AG10803 (cell line): ENCODE measurements around the gene TYW1.
A peak's percentile ranks its signal among the peaks of the same experiment; 100 is the strongest.
"Not testable (repeated sequence)": the region's sequence is repeated elsewhere in the genome, so short reads cannot be mapped to it uniquely, and the experiment has no call there.

Experiments used
- DNase-seq: peaks from one replicate; pipeline ENCODE4 v3.0.0; 2010; ENCODE audit warnings: low read depth
- H3K4me3 ChIP-seq: 2 replicates; pipeline ENCODE4 v1.5.1; 2011; ENCODE audit warnings: mild to moderate bottlenecking, low read length, control low read depth
- TF ChIP-seq, protein P1 (sequence below): conservative IDR thresholded peaks from 2 replicates; pipeline ENCODE4 v1.5.1; 2011; ENCODE audit warnings: mild to moderate bottlenecking, low read length, control low read depth, inconsistent platforms

Gene TYW1

DNA sequence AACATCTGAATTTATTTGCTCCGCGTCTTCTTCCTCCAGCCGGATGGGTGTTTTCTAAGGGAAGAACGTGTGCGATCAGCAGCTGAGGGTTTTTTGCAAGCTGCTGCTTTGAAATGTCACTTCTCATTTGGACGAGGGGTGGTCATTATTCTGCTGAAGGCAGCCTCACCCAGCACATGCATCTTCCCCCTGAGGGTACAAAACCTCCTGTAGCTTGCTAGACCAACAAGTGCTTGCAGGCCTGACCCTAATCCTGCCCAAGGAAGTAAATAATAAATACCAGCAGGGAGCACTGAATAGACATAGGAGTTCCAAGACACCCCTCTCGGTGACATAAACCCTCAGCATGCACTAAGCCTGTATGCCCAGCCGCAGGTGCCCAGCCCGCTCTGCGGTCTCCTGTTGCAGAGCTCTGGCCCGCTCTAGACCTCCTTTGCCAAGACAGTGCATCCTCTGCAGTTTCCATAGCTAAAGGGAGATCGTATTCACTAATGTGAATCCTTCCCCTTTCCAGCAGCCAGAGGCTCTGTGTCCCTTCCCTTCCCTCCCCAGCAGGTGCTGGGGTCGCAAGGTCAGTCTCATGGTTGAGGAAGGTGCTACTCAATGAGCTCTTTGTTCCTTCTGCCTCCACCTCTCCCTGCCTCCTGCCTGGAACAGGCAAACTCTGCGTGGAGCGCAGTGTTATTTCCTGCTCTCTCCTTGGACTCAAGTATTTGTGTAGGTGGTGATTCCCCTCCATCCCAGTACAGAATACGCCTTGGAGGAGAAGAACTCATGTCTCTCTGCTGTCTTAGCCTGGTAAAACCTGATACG is 37.9 kb upstream of the TYW1 start:
- no peak for DNase-seq

DNA sequence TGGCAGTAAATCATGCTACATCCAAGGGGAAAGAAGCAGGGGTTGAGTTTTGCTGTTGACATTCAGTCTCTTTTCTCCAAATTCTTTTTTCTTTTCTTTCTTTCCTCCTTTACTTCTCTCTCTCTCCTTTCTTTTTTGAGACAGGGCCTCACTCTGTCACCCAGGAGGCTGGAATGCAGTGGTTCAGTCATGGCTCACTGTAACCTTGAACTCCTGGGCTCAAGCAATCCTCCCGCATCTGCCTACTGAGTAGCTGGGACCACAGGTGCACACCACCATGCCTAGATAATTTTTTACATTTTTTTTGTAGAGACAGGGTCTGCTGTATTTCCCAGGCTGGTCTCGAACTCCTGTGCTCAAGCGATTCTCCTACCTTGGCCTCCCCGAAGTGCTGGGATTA is 36.4 kb upstream of the TYW1 start:
- no peak for DNase-seq
- H3K4me3 ChIP-seq = no peak overlapping the region
- TF ChIP-seq, protein P1, sequence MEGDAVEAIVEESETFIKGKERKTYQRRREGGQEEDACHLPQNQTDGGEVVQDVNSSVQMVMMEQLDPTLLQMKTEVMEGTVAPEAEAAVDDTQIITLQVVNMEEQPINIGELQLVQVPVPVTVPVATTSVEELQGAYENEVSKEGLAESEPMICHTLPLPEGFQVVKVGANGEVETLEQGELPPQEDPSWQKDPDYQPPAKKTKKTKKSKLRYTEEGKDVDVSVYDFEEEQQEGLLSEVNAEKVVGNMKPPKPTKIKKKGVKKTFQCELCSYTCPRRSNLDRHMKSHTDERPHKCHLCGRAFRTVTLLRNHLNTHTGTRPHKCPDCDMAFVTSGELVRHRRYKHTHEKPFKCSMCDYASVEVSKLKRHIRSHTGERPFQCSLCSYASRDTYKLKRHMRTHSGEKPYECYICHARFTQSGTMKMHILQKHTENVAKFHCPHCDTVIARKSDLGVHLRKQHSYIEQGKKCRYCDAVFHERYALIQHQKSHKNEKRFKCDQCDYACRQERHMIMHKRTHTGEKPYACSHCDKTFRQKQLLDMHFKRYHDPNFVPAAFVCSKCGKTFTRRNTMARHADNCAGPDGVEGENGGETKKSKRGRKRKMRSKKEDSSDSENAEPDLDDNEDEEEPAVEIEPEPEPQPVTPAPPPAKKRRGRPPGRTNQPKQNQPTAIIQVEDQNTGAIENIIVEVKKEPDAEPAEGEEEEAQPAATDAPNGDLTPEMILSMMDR = no peak

More for the DNA sequence above, 37.9 kb upstream of the TYW1 start:
- H3K4me3 ChIP-seq = no peak overlapping the region
- TF ChIP-seq, protein P1 = no peak

DNA sequence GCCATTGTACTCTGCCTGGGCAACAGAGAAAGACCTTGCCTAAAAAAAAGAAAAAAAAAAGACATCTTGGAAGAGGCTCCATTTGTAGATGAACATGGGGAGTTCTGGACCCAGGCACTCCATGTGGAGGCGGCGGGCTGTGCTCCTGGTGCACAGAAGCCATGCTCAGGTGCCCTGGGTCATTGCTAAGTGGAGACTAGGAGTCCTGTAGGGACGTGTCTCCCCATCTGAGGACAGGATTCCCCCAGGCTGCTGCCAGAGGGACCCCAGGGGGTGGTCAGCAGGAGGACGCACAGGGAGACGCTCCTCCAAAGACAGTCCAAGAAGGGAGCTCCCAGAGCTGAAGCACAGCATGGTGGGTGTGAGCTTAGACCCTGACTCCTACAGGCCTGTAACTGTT is 35.5 kb upstream of the TYW1 start:
- TF ChIP-seq, protein P1 = no peak
- DNase-seq = no peak
- no peak overlapping the region for H3K4me3 ChIP-seq

DNA sequence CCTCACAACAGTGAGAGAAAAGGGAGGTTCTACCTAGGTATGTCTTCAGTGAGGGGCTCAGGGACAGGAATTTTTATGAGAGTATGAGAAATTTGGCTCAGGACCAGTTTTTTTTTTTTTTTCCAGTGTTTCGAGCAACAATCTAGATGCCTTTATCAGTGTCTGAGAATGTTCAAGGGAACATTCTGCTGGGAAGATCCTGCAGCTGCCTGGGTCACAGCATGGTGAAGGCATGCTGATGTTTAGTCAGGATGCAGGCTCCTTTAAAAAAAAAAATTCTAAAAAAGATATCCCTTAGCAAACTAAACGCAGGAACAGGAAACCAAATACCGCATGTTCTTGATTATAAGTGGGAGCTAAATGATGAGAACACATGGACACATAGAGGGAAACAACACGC is 32.2 kb upstream of the TYW1 start:
- DNase-seq = peak; percentile 39
- TF ChIP-seq, protein P1 = no peak
- H3K4me3 ChIP-seq = no peak overlapping the region

DNA sequence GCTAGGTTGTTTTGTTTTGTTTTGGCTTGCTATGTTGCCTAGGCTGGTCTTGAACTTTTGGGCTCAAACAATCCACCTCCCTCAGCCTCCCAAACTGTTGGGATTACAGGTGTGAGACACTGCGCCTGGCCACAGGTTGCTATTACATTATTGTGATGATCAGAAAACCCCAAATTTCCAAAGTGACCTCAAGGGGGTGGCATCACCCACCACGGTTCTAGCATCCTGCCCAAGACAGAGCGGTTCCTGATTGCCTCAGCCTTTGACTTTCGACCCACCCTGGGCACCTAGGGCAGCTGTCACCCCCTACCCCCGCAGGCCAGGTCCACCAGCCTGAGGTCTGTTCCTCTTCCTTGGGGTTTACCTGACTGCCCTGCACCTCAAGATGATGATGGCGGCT is 29.6 kb upstream of the TYW1 start:
- DNase-seq = no peak
- TF ChIP-seq, protein P1 = no peak
- no peak overlapping the region for H3K4me3 ChIP-seq

DNA sequence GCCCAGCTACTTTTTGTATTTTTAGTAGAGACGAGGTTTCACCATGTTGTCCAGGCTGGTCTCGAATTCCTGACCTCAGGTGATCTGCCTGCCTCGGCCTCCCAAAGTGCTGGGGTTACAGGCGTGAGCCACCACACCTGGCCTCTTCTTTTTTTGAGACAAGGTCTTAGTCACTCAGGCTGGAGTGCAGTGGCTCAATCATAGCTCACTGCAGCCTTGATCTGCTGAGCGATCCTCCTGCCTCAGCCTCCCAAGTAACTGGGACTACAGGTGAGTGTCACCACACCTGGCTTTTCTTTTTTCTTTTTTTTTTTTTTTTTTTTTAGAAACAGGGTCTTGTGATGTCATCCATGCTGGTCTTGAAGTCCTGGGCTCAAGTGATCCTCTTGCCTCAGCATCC is 27.6 kb upstream of the TYW1 start:
- DNase-seq, H3K4me3 ChIP-seq: not testable (repeated sequence)

DNA sequence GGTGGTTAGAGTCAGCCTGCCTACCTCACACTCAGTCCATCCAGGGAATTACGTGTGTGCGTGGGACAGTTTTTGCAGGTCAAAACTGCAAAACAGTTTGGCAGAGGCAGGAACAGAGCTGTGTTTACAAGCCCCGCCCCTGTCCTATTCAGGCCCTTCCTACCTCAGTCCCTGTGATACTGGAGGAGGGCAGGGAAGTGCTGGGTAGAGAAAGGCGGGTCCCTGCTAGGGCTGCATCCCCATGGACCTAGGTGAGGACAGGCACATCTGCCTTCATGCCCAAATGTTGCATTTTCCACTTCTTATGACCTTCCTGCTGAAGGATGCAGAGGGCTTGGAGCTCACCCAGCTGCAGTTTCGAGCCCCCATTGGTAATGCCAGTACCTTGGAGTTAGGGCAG is 26.3 kb upstream of the TYW1 start:
- no peak for DNase-seq

More for the DNA sequence above, 26.3 kb upstream of the TYW1 start:
- TF ChIP-seq, protein P1 = no peak
- no peak overlapping the region for H3K4me3 ChIP-seq
